HepG2 (cell line): ENCODE data around the gene CDKN1A. TPM values are rescaled to one million over a fixed set of nuclear protein-coding genes. Genes with fewer than 3 reads are reported as not detected.

Experiments
- ATAC-seq: fragments of 200-7000 bp; cut with Tn5 transposase; 3 replicates; pipeline ENCODE4 v1.9.1; 2020; ENCODE audit warnings: mild to moderate bottlenecking, moderate library complexity
- BruUV-seq: library from RNA; stranded (reverse); fragments of 400-500 nt; replicated peaks from 2 replicates; lab custom pipeline; 2021; lab: Mats Ljungman, UMichigan
- CTCF ChIA-PET: fragments of 300-600 bp; formaldehyde crosslinking; extraction: SDS; loops from one replicate; lab custom pipeline; 2021; ENCODE audit warnings: low total read pairs, inconsistent platforms, low intra/inter-chr PET ratio; lab: Yijun Ruan, JAX
- POLR2A ChIA-PET: fragments of 350-600 bp; sonication (Branson Sonifier 250); formaldehyde crosslinking; loops from one replicate; lab custom pipeline; 2020; ENCODE audit warnings: antibody characterized with exemption, inconsistent platforms; lab: Yijun Ruan, JAX
- DNase-seq: peaks from one replicate; pipeline ENCODE4 v3.0.0-alpha.2; 2015; ENCODE audit warnings: low spot score
- FAIRE-seq: peaks from 3 replicates; lab custom pipeline; 2011; peaks lifted over from hg19 to GRCh38; lab: Jason Lieb, UNC
- H2AFZ ChIP-seq: one replicate; pipeline ENCODE4 v1.6.1; 2011; ENCODE audit warnings: low read length, inconsistent platforms
- H3K27ac ChIP-seq: fragments of 300-600 bp; 3 replicates; pipeline ENCODE4 v1.8.0; 2011; ENCODE audit warnings: mixed run types, mild to moderate bottlenecking, mixed read lengths, low read length, inconsistent platforms; ENCODE audit not compliant: insufficient read depth; ENCODE audit errors: extremely low read length
- H3K27me3 ChIP-seq, 2 experiments: fragments of 200-600 bp in 1 of 2; 2 replicates in 1 of 2; 3 replicates in 1 of 2; pipeline versions ENCODE4 v1.6.0 to v1.8.0; 2011; ENCODE audit warnings: low read length in 2 of 2, mild to moderate bottlenecking in 2 of 2, moderate library complexity in 2 of 2, inconsistent platforms in 1 of 2; ENCODE audit not compliant: insufficient read depth in 2 of 2, control insufficient read depth in 1 of 2
- H3K36me3 ChIP-seq, 2 experiments: fragments of 200-600 bp in 1 of 2; replicated peaks in 1 of 2; 2 replicates in 1 of 2; 3 replicates in 1 of 2; pipeline versions ENCODE4 v1.5.1 to v1.8.0; 2011; ENCODE audit warnings: low read length in 2 of 2, inconsistent platforms in 1 of 2; ENCODE audit not compliant: insufficient read depth in 2 of 2, control insufficient read depth in 1 of 2
- H3K4me1 ChIP-seq: 2 replicates; pipeline ENCODE4 v1.5.1; 2012; ENCODE audit warnings: low read length, inconsistent platforms; ENCODE audit not compliant: insufficient read depth
- H3K4me2 ChIP-seq: 2 replicates; pipeline ENCODE4 v1.6.0; 2011; ENCODE audit warnings: low read depth, low read length, inconsistent platforms
- H3K4me3 ChIP-seq, 3 experiments: fragments of 200-600 bp in 1 of 3; sonication (generic), shearing (Covaris generic) in 1 of 3; replicated peaks in 1 of 3; 2 replicates each; pipeline ENCODE4 v1.5.1; 2011 to 2016; ENCODE audit warnings: low read length in 3 of 3, inconsistent platforms in 2 of 3, low read depth in 2 of 3, mild to moderate bottlenecking in 2 of 3, control low read depth in 1 of 3, mixed read lengths in 1 of 3; ENCODE audit not compliant: insufficient read depth in 1 of 3
- H3K79me2 ChIP-seq: one replicate; pipeline ENCODE4 v1.6.1; 2011; ENCODE audit warnings: low read length, inconsistent platforms; ENCODE audit not compliant: insufficient read depth
- H3K9ac ChIP-seq: 2 replicates; pipeline ENCODE4 v1.6.0; 2011; ENCODE audit warnings: mild to moderate bottlenecking, low read depth, low read length, inconsistent platforms; ENCODE audit not compliant: insufficient read depth
- H3K9me3 ChIP-seq: 2 replicates; pipeline ENCODE4 v1.5.1; 2012; ENCODE audit warnings: mild to moderate bottlenecking, low read length
- H4K20me1 ChIP-seq: 2 replicates; pipeline ENCODE4 v1.6.0; 2011; ENCODE audit warnings: inconsistent platforms, mild to moderate bottlenecking, low read length, moderate library complexity; ENCODE audit not compliant: insufficient read depth
- GABPA ChIP-seq, 2 experiments: IDR thresholded peaks; 2 replicates each; pipeline ENCODE4 v1.6.1; 2011 to 2016; ENCODE audit warnings: low read depth in 2 of 2, low read length in 1 of 2, missing biosample characterization in 1 of 2, missing genetic modification characterization in 1 of 2
- HNF4G ChIP-seq, 2 experiments: sonication (generic) in 1 of 2; formaldehyde crosslinking in 1 of 2; IDR thresholded peaks; 2 replicates each; pipeline versions ENCODE4 v1.4.0 to v1.6.1; 2011 to 2020; ENCODE audit warnings: borderline replicate concordance in 2 of 2, low read depth in 2 of 2, mild to moderate bottlenecking in 2 of 2, low read length in 1 of 2, missing genetic modification reagents in 1 of 2, moderate library complexity in 1 of 2
- HNRNPH1 ChIP-seq: fragments of 200-400 bp; formaldehyde crosslinking; optimal IDR thresholded peaks from 2 replicates; pipeline ENCODE3; 2017; ENCODE audit warnings: mild to moderate bottlenecking, low read depth, low read length
- HOXA5 ChIP-seq: sonication (generic); formaldehyde crosslinking; IDR thresholded peaks from 2 replicates; pipeline ENCODE4 v1.4.0; 2020; ENCODE audit warnings: missing genetic modification reagents
- KAT8 ChIP-seq: IDR thresholded peaks from 2 replicates; pipeline ENCODE4 v1.6.1; 2016; ENCODE audit warnings: missing genetic modification reagents, missing compliant biosample characterization
- MAFF ChIP-seq: IDR thresholded peaks from 2 replicates; pipeline ENCODE4 v1.6.1; 2011; ENCODE audit warnings: low read depth, low read length, improper control_type of control experiment
- NFYC ChIP-seq: IDR thresholded peaks from 2 replicates; pipeline ENCODE4 v1.6.1; 2016; ENCODE audit warnings: missing genetic modification reagents, missing compliant biosample characterization
- RFX5 ChIP-seq: IDR thresholded peaks from 2 replicates; pipeline ENCODE4 v1.6.1; 2011; ENCODE audit warnings: low read depth, low read length, improper control_type of control experiment
- SSRP1 ChIP-seq: IDR thresholded peaks from 2 replicates; pipeline ENCODE4 v1.6.1; 2016; ENCODE audit warnings: control low read depth
- ZNF263 ChIP-seq: sonication (generic); formaldehyde crosslinking; IDR thresholded peaks from 2 replicates; pipeline ENCODE4 v1.4.0; 2020; ENCODE audit warnings: missing genetic modification reagents
- ZNF747 ChIP-seq: sonication (generic); formaldehyde crosslinking; IDR thresholded peaks from 2 replicates; pipeline ENCODE4 v1.8.1; 2023; ENCODE audit warnings: missing genetic modification reagents, mild to moderate bottlenecking, borderline replicate concordance
- ZNF781 ChIP-seq: sonication (generic); formaldehyde crosslinking; IDR thresholded peaks from 2 replicates; pipeline ENCODE4 v1.5.1; 2020; ENCODE audit warnings: borderline replicate concordance, mild to moderate bottlenecking, missing genetic modification reagents; ENCODE audit errors: not compliant biosample characterization
- ZNF879 ChIP-seq: sonication (generic); formaldehyde crosslinking; IDR thresholded peaks from 2 replicates; pipeline ENCODE4 v1.8.1; 2023; ENCODE audit warnings: missing genetic modification reagents
- WGBS: methylation state at CpG from one replicate; pipeline ENCODE4 v1.1.6; 2017; ENCODE audit warnings: low lambda C conversion rate; 5-methylcytosine and 5-hydroxymethylcytosine counted together
- in situ Hi-C: cut with HindIII; loops from 2 replicates; pipeline ENCODE4 v1.10.0; 2017; ENCODE audit warnings: low pct_unique_long_range_greater_than_20kb; ENCODE audit not compliant: extremely low pct_ligation_motif_present
- intact Hi-C: fragments of 100-400 bp; cut with micrococcal nuclease; formaldehyde crosslinking; loops from one replicate; pipeline ENCODE4 v1.10.0; 2022; ENCODE audit not compliant: unreplicated experiment
- polyA plus RNA-seq, 8 experiments: library from polyadenylated mRNA; depleted of rRNA in 3 of 8; stranded (reverse) in 7 of 8; unstranded in 1 of 8; fragments of >200 nt; fragmentation: Illumina TruSeq in 4 of 8; extraction: Trizol in 4 of 8; gene quantifications; 2 replicates each; pipeline versions ENCODE4 v1.2.1 to v1.2.3, GENCODE V29; 2011 to 2016; ENCODE audit warnings: low read depth in 4 of 8, missing spikeins in 1 of 8, mixed read lengths in 1 of 8; ENCODE audit not compliant: insufficient read depth in 1 of 8
- total RNA-seq, 5 experiments: library from RNA; depleted of rRNA; stranded (reverse); fragments of >200 nt; fragmentation: Illumina TruSeq; extraction: Trizol; gene quantifications; 2 replicates each; pipeline ENCODE4 v1.2.3, GENCODE V29; 2016; ENCODE audit warnings: low read depth in 1 of 5
- TF ChIP-seq, protein P1 (sequence below): IDR thresholded peaks from 2 replicates; pipeline ENCODE4 v1.6.1; 2016; ENCODE audit warnings: missing compliant biosample characterization, missing genetic modification reagents, borderline replicate concordance
- TF ChIP-seq, protein P2 (sequence below): sonication (generic); formaldehyde crosslinking; IDR thresholded peaks from 2 replicates; pipeline ENCODE4 v1.5.0; 2020; ENCODE audit warnings: missing genetic modification reagents

The CDKN1A gene
- total and polyA plus RNA-seq, 2 of the 13 experiments (the other 11 are each of a cell fraction or from before 2014, with no cell fraction given), result 60.7 to 92.1 TPM

DNA sequence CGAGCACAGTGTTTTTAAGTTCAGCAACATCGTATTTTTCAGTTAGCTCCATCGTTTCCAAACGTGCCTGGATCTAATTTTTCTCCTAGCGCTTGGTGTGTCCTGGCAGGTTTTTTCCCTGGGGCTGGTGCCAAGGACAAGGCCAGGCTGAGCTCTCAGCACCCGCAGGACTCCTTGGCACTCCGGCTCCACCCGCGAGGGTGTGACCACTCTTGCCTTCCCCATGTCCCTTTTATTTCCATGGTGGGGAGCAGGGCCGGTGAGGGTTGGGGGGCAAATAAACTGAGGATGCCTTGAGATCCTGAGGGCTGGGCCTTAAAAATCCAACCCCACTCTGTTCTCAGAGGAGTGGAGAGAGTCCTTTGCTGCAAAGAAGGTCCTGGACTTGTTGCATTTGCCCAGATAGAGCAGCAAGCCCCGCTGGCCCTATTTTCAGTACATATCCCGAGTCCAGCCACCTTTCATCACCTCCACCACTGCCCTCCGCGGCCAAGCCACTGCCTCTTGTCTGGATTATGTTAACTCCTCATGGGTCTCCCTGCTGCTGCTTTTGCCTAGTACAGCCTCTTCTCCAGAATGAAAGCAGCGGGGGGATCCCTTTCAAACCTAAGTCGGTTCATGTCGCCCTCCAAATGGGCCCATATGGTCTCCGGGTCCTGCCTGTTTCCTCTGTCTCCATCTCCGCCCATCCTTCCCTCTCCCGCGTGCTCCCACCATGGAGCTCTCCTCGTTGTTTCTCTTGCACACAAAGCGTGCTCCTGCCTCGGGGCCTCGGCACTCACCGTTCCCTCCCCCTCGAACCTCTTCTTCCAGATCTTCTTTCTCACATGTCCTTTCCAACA lies 14.6 kb downstream of the CDKN1A start:
- Histone ChIP-seq H3K27me3 (peaks cover 13 to 68% of the 10 kb centered on the region in 2 experiments; a peak in 4 of 5 replicates), H2AFZ (no peak overlapping the region), H3K4me2 (no peak overlapping the region), H3K4me1 (peaks cover 7% of the 10 kb centered on the region), H3K4me3 (no peak overlapping the region), H3K9me3 (no peaks in the 10 kb centered on the region), H3K9ac (no peak overlapping the region), H3K36me3 (no peaks in the 10 kb centered on the region), H3K27ac (no peak overlapping the region), H3K79me2 (no peaks in the 10 kb centered on the region), H4K20me1 (no peaks in the 10 kb centered on the region)
- ChIA-PET CTCF (no interaction called here), POLR2A (interaction anchor here (1.4 kb wide), 1 partner anchor 15 kb away, joined by 3 read pairs; the partner anchor contains the start of gene CDKN1A)
- ATAC-seq, result no peak
- intact Hi-C loops (no loop called here), in situ Hi-C loops (no loop called here)
- TF ChIP-seq NFYC (CRISPR knock-in tag), result no peak
- TF ChIP-seq MAFF, result no peak
- TF ChIP-seq RFX5, result no peak
- TF ChIP-seq HOXA5 (CRISPR knock-in tag), result no peak
- TF ChIP-seq SSRP1, result no peak
- no peak for TF ChIP-seq ZNF781 (CRISPR knock-in tag)
- TF ChIP-seq, protein P1, sequence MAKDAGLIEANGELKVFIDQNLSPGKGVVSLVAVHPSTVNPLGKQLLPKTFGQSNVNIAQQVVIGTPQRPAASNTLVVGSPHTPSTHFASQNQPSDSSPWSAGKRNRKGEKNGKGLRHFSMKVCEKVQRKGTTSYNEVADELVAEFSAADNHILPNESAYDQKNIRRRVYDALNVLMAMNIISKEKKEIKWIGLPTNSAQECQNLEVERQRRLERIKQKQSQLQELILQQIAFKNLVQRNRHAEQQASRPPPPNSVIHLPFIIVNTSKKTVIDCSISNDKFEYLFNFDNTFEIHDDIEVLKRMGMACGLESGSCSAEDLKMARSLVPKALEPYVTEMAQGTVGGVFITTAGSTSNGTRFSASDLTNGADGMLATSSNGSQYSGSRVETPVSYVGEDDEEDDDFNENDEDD, result no peak
- TF ChIP-seq, protein P2, sequence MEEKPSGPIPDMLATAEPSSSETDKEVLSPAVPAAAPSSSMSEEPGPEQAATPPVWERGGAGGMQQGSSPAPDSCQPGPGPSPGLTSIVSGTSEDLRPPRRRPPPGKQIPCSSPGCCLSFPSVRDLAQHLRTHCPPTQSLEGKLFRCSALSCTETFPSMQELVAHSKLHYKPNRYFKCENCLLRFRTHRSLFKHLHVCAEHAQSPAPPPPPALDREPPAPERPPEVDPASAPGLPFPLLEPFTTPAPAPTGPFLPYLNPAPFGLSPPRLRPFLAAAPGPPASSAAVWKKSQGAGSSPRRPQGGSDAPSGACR (CRISPR knock-in tag), result no peak
- no peak for TF ChIP-seq GABPA (IDR thresholded peaks at IDR 0.05; ENCODE audit: low read depth, low read length)
- no peak for TF ChIP-seq GABPA (CRISPR knock-in tag; IDR thresholded peaks at IDR 0.05; ENCODE audit: low read depth)
- TF ChIP-seq KAT8 (CRISPR knock-in tag), result no peak
- no peak for TF ChIP-seq ZNF263 (CRISPR knock-in tag)
- no peak for TF ChIP-seq ZNF879
- no peak for TF ChIP-seq HNRNPH1
- TF ChIP-seq ZNF747 (CRISPR knock-in tag), result no peak
- no peak for TF ChIP-seq HNF4G (IDR thresholded peaks at IDR 0.05; ENCODE audit: borderline replicate concordance, low read depth, low read length)
- no peak for TF ChIP-seq HNF4G (CRISPR knock-in tag; IDR thresholded peaks at IDR 0.05; ENCODE audit: borderline replicate concordance, low read depth)
- 54% methylated on average over 27 of the region's 27 CpGs for WGBS
- no peak for DNase-seq
- no TSS peak for BruUV-seq
- no peak for FAIRE-seq
